Measurements from ENCODE around the gene MARVELD1.

The MARVELD1 gene

DNA sequence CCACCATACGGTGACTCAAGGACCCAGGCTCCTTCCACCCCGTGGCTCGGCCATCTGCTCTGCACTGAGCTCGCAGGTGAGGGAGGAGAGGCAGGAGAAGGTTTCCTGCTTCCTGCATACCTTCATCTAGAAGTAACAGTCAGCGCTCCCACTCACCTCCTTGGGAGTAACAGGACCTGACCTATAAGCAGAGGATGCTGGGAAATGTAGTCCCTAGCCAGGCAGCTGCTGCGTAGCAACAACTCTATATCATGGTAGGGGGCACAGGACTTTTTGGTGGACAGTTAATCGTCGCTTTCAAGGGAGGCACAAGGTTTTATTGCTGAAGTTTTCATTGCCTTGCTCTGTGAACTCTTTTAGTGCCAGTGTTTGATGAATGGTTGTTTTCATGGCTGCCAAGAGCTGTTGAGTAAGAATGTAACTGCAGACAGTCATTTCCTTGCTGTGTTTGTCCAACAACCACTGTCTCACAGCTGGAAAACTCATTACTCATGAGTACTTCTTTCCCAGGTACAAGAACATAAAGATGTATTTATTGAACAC, 13.2 kb downstream of the MARVELD1 start:
- Mint-ChIP-seq H3K27ac (no peak overlapping the region), H3K4me1 (peaks cover 6% of the 10 kb centered on the region), H3K36me3 (no peaks in the 10 kb centered on the region), H3K4me3 (no peak overlapping the region), H3K9me3 (no peaks in the 10 kb centered on the region)
- ATAC-seq = peak; percentile 84
- no peak for DNase-seq (ENCODE audit: low spot score in 2 of 2)

DNA sequence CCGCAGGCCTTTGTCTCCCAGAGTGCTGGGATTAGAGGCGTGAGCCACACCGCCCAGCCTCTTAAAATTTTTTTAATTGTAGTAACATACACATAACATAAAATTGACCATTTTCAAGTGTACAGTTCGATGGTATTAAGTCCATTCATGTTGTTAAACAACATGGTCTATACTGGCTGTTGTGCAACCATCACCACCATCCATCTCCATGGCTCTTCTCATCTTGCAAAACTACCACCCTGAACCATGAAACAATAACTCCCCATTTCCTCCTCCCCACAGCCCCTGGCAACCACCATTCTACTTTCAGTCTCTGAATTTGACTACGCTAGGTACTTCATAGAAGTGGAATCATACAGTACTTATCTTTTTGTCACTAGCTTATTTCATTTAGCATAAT, 15.5 kb downstream of the MARVELD1 start:
- Mint-ChIP-seq H3K36me3 (no peaks in the 10 kb centered on the region), H3K9me3 (no peaks in the 10 kb centered on the region), H3K27ac (no peak overlapping the region), H3K4me3 (no peak overlapping the region), H3K4me1 (peaks cover 6% of the 10 kb centered on the region)
- DNase-seq (ENCODE audit: low spot score in 2 of 2) (no peak), ATAC-seq (no peak)

DNA sequence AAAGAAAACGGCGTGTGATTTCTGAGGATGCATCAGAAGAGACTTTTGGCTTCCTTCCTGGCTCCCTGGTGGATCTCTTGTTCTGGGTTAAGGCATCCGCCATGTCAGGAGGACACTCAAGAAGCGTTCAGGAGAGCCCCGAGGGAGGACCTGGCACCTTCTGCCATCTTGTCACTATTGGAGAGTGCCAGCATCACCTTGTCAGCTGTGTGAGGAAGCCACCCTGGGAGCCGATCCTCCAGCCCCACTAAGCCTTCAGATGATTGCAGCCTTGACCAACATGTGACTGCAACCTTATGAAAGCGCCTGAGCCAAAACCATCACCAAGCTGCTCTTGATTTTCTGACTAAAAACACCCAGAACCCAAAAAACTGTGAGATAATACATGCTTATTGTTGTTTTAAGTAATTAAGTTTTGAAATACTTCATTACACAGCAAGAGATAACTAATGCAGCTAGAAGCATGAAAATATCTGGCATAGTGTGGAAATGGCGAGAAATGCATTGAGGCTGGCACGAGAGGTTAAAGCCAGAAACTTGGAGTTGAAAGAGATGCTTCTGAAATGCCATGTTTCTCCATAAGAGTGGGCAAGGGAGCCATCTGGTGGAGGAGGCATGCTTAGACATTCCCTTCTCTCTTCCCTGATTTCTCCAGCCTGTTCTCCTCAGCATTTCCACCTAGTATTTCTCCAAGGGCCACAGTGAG, 18.0 kb downstream of the MARVELD1 start:
- ATAC-seq = peak; percentile 49
- H3K4me3 Mint-ChIP-seq = no peak overlapping the region
- H3K36me3 Mint-ChIP-seq = peaks cover 11% of the 10 kb centered on the region
- H3K9me3 Mint-ChIP-seq = peaks cover 4% of the 10 kb centered on the region
- H3K4me1 Mint-ChIP-seq = peaks cover 17% of the 10 kb centered on the region
- peak in 1 of 2 donors; percentile 59 for DNase-seq (ENCODE audit: low spot score in 2 of 2)
- no peak overlapping the region for H3K27ac Mint-ChIP-seq

DNA sequence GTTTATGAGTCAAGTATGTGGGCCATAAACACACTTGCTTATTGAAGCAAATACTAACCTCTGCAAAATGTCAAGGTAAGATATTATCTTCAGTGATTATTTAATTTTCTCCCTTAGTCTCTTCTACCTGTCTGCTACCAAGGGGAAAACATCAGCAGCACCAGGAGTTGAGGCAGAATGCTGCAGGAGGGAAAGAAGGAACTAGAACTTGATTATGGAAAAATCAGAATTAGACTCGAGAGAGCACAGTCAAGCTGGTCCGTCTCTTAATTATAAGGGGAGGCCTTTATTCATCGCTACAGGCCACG, 18.5 kb downstream of the MARVELD1 start:
- Mint-ChIP-seq H3K9me3 (peaks cover 4% of the 10 kb centered on the region), H3K36me3 (peaks cover 16% of the 10 kb centered on the region), H3K4me1 (peaks cover 17% of the 10 kb centered on the region), H3K27ac (no peak overlapping the region), H3K4me3 (no peak overlapping the region)
- ATAC-seq (no peak), DNase-seq (ENCODE audit: low spot score in 2 of 2) (no peak)

DNA sequence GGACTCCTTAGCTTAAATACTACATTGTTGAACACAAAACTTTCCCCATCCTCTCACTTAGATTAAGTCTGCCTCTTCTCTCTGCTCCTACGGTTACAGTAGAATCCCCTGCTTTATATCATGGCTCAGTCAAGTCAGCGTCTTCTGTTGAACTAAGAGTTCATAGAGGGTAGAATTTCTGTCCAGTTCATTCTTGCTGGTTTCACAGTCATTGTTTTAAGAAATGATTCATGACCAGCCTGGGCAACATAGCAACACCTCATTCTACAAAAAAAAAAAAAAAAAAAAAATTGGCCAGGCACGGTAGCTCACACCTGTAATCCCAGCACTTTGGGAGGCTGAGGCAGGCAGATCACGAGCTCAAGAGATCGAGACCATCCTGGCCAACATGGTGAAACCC, 19.7 kb downstream of the MARVELD1 start:
- no peak for DNase-seq (ENCODE audit: low spot score in 2 of 2)
- no peak overlapping the region for H3K4me3 Mint-ChIP-seq
- H3K27ac Mint-ChIP-seq = no peak overlapping the region
- H3K36me3 Mint-ChIP-seq = peaks cover 28% of the 10 kb centered on the region
- H3K4me1 Mint-ChIP-seq = peaks cover 28% of the 10 kb centered on the region
- peaks cover 4% of the 10 kb centered on the region for H3K9me3 Mint-ChIP-seq
- no peak for ATAC-seq

DNA sequence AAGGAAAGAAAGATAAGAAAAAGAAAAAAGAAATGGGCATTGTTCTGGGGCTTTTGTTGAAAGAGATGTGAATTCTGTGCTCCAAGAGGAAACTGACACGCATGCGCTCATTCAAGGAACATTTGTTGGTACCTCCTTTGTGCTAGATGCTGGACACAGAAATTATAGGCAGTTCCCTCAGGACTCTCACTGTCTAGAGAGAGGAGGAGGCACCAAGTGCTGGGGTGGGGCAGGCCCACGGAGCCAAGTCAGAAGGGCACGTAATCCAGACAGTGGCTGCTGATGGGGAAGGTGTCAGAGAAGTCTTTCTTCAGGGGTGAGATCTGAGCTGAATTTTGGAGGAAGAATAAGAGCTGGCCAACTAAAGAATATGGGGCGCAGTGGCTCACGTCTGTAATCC, 20.5 kb downstream of the MARVELD1 start:
- Mint-ChIP-seq H3K9me3 (peaks cover 4% of the 10 kb centered on the region), H3K4me3 (no peak overlapping the region), H3K27ac (peak overlapping the region; percentile 39), H3K4me1 (peaks cover 32% of the 10 kb centered on the region), H3K36me3 (peaks cover 36% of the 10 kb centered on the region)
- ATAC-seq (no peak), DNase-seq (ENCODE audit: low spot score in 2 of 2) (no peak)

DNA sequence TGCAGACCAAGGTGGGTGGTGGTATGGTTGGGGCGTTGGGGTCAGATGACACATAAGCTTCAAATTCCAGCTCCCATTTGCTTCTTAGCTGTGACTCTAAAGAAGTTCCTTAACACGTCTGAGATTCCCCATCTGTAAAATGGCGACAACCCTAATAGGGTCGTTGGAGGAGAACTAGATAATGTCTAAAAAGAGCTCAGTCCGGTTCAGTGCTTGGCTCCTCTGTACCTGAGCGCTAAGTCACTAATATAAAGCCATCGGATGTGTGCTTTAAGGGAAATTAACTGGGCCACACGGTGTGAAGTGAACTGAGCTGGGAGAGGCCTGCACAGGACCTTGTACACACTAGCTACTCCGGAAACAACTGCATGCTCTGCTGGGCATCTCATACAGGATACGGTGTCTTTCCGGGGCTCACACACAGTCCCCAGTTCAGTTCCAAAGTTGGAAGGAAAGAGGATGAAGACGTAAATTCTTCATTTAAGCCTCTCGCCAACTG, 22.9 kb downstream of the MARVELD1 start:
- Mint-ChIP-seq H3K27ac (peak overlapping the region; percentile 97), H3K36me3 (peaks cover 60% of the 10 kb centered on the region), H3K4me1 (peaks cover 52% of the 10 kb centered on the region), H3K4me3 (peak overlapping the region; percentile 88), H3K9me3 (peaks cover 4% of the 10 kb centered on the region)
- no peak for DNase-seq (ENCODE audit: low spot score in 2 of 2)
- ATAC-seq = peak; percentile 25

DNA sequence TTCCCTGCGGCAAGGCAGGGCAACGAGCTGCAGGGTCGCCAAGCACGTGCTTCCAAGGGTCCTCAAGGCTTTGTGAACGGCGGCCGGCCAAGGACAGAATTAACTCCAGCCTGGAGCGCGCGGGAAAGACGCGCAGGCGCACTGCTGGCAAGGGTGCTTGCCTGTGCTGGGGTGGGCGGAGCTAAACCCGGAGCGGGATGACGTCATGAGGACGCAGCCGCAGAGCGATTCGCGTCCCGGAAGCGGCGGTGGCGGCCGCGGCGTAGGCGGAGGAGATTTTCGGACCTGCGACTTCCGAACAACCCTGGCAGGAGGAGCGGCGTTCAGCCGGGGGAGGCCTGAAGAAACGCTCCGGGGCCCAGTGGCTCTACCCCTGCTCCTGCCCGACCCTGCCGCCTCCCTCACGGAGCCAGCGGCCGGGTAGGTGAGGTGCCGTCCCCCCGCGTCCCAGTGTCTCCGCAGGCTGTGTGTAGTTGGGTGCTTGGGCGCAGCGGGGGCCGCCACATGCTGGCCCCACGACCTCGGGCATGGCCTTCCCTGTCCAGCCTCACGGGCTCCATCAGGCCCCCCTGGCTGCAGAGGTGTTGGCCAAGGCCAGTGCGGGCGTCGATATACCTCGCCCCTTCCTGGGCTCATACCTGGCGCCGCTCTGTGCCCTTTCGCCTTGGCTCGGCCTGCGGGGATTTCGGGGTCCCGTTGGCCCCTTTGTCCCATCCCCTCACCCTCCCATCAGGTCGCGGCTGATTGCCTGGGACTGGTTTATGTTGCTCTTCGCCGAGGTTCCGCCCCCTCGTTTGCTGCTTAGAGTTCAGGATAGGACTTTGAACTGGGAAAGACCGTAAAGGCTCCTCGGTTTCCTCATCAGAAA, 23.6 kb downstream of the MARVELD1 start, which contains the start of gene ZFYVE27:
TSS of gene ZFYVE27 (plus strand) at position 227 of the 868 bp plus-strand sequence. CDS start 1,350 bp downstream, outside the sequence.
- ATAC-seq (peak; percentile 88), DNase-seq (ENCODE audit: low spot score in 2 of 2) (peak; percentile 98 to 99)
- Mint-ChIP-seq H3K9me3 (peaks cover 4% of the 10 kb centered on the region), H3K4me1 (peaks cover 56% of the 10 kb centered on the region), H3K4me3 (peak within 1 kb of the TSS; percentile 88), H3K36me3 (peaks cover 67% of the 10 kb centered on the region), H3K27ac (peak within 1 kb of the TSS; percentile 97)

DNA sequence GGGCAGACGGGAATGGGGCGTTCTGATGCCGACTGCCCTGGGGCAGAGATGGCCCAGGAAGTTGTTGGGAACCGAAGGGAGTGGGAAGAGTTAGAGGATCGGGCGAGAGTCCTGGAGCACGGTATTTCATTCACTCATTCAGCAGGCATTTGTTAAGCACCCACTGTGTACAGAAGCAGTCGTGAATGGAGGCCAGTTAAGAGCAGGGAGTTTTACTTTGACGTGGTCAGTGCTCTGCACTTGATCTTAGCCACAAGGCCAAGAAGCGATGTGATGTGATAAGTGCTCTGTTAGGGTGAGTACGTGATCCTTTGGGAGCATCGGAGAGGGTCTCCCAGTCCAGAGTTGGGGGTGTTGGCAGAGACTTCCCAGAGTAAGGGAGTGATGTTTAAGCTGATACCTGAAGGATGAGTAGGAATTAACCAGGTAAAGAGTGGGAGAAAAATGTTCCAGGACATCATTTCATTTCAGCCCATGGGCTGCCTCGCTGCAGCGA, 24.3 kb downstream of the MARVELD1 start:
- peak overlapping the region; percentile 88 for H3K4me3 Mint-ChIP-seq
- H3K9me3 Mint-ChIP-seq = peaks cover 4% of the 10 kb centered on the region
- H3K27ac Mint-ChIP-seq = peak overlapping the region; percentile 97
- H3K36me3 Mint-ChIP-seq = peaks cover 74% of the 10 kb centered on the region
- peaks cover 61% of the 10 kb centered on the region for H3K4me1 Mint-ChIP-seq
- ATAC-seq (peak; percentile 53), DNase-seq (ENCODE audit: low spot score in 2 of 2) (no peak)

DNA sequence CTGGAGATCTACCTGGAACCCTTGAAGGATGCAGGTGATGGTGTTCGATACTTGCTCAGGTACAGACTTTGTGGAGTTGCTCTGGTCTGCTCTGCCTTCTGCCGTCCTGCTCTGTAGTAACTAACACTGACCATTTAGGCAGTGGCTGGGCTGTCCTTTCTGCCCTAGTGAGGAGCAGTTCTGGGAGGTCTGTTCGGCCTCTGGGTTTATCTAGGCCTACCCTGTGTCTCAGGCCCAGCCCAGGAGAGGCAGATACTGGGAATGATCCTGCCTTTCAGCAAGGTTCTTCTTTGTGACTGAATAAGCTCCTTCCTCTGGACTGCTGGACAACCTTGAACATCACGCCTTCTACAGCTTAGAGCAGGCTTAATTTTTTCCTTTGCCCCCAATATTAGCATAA, 25.1 kb downstream of the MARVELD1 start:
- Mint-ChIP-seq H3K4me3 (peak overlapping the region; percentile 88), H3K9me3 (peaks cover 4% of the 10 kb centered on the region), H3K36me3 (peaks cover 82% of the 10 kb centered on the region), H3K4me1 (peaks cover 69% of the 10 kb centered on the region), H3K27ac (peak overlapping the region; percentile 97)
- DNase-seq (ENCODE audit: low spot score in 2 of 2) (no peak), ATAC-seq (no peak)

DNA sequence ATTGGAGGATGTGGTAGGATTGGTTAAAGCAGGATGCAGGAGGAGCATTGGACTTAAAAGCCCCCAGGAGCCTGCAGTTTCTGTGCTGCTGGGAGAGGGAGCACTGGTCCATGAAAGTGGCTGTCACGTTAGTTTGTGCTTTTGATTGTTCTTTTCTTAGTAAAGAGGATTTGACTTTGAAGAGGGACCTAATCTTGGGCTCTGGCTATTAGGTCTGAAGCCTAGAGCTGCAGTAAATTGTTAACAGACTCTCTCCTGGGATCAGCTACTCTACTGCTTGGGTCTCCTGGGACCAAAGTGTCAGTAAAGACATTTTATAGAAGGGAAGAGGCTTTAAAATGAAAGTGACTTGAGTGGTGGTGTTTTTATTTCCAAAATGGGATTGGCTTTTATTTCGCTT, 27.1 kb downstream of the MARVELD1 start:
- peaks cover 100% of the 10 kb centered on the region for H3K36me3 Mint-ChIP-seq
- DNase-seq (ENCODE audit: low spot score in 2 of 2) = no peak

DNA sequence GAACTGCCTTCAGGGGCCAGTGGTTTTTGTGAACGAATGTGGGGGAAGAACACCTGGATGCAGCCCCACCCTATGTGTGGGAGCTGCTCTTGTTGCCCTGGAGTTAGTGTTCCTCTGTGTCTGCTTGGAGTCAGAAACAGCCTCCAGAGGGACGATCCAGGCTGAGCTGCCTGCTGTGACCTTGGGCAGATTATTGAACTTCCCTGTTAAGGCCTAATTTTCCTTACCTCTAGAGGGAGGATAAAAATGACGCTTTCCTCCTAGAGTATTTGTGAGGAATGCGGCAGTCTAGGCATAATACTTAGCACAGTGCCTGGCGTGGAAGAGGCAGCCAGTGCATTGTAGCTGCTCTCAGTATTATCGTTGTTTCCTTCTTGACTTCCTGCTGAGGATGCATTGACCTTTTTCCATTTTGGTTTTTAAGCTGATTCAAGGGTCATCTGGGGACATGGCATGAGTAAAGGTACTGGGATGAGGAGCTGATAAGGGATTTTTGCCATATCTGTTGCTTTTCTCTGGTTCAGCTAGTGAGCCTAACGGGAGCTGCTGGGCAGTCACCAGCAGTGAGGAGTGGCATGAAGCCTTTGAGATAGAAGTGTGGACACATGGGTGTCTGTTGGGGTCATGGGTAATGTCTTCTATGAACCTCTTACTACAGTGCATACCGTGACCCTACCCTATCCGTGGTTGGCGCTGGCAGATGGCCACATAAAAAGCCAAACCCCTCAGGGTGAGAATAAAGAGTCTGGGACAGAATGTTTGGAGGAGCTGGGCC, 29.8 kb downstream of the MARVELD1 start:
- Mint-ChIP-seq H3K4me3 (no peak overlapping the region), H3K36me3 (peaks cover 100% of the 10 kb centered on the region), H3K9me3 (no peaks in the 10 kb centered on the region), H3K4me1 (peaks cover 52% of the 10 kb centered on the region), H3K27ac (peak overlapping the region; percentile 81)
- ATAC-seq (no peak), DNase-seq (ENCODE audit: low spot score in 2 of 2) (no peak)

More for the DNA sequence above, 27.1 kb downstream of the MARVELD1 start:
- Mint-ChIP-seq H3K9me3 (peaks cover 2% of the 10 kb centered on the region), H3K27ac (no peak overlapping the region), H3K4me1 (peaks cover 78% of the 10 kb centered on the region), H3K4me3 (no peak overlapping the region)
- no peak for ATAC-seq

DNA sequence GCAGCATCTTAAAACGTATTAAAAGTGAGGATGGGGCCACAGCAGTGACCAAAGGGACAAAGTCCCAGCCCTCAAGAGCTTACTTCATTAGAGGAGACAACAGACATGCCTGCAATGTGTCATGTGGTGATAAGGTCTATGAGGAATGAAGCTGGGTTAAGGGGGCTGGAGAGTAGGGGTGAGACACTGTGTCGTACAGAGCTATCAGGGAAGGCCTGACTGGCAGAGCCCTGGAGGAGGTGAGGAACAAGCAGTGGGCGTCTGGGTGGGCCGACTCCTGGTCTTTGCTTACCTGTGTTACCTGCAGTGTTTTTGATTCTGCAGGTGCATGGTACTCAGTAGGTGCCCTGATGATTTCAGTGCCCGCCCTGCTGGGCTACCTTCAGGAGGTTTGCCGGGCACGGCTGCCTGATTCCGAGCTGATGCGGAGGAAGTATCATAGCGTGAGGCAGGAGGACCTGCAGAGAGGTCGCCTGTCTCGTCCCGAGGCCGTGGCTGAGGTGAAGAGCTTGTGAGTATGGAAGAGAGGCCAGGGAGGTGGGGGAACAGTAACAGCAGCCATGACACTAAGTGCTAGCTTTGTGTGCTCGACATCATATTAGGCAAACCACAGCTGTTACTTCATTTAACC, 31.0 kb downstream of the MARVELD1 start:
- H3K36me3 Mint-ChIP-seq = peaks cover 100% of the 10 kb centered on the region
- H3K4me1 Mint-ChIP-seq = peaks cover 48% of the 10 kb centered on the region
- H3K9me3 Mint-ChIP-seq = no peaks in the 10 kb centered on the region
- no peak for DNase-seq (ENCODE audit: low spot score in 2 of 2)
- H3K4me3 Mint-ChIP-seq = no peak overlapping the region
- ATAC-seq = no peak
- H3K27ac Mint-ChIP-seq = peak overlapping the region; percentile 81

DNA sequence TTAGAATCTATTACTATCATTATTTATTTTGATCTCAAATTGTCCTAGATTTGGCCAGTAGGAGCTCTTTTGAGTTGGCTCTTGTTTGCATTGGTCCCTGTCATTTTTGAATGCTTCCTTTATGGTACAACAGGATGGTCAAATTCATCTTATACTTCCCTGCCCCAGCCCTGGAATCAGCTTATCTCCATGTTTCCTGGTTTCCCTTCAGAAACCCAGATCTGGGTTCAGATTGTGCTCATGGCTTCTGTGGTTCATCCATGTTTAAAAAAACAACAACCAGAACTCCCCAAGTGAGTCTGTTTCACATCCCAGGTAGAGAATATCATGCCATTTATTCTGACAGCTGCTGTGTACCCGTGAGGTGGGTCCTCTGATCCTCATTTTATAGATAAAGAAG, 34.0 kb downstream of the MARVELD1 start:
- no peak overlapping the region for H3K27ac Mint-ChIP-seq
- DNase-seq (ENCODE audit: low spot score in 2 of 2) = no peak
- H3K4me1 Mint-ChIP-seq = peaks cover 30% of the 10 kb centered on the region
- ATAC-seq = no peak
- peaks cover 100% of the 10 kb centered on the region for H3K36me3 Mint-ChIP-seq
- H3K4me3 Mint-ChIP-seq = no peak overlapping the region
- no peaks in the 10 kb centered on the region for H3K9me3 Mint-ChIP-seq

Data from stimulated activated effector memory CD8-positive, alpha-beta T cell treated with anti-CD3 and anti-CD28 coated beads, Interleukin-12 subunit alpha, Interleukin-12 subunit beta, amount 100 ng/mL, for 72 hours (primary cell).